GM23248 (cell line): ENCODE data around the gene RPL26. TPM values are rescaled to one million over a fixed set of nuclear protein-coding genes. Genes with fewer than 3 reads are reported as not detected.

Source experiments
- DNase-seq: peaks from one replicate; pipeline ENCODE4 v3.0.0-alpha.2; 2015
- H2AFZ ChIP-seq: fragments of 200-600 bp; sonication (generic); 2 replicates; pipeline ENCODE4 v1.6.1; 2016; ENCODE audit warnings: antibody characterized with exemption
- H3F3A ChIP-seq: fragments of 200-600 bp; sonication (generic); 2 replicates; pipeline ENCODE4 v1.6.1; 2016; ENCODE audit warnings: mild to moderate bottlenecking, antibody characterized with exemption, mixed run types; ENCODE audit not compliant: insufficient read depth
- H3K27ac ChIP-seq: fragments of 200-600 bp; sonication (generic); 2 replicates; pipeline ENCODE4 v1.5.1; 2016; ENCODE audit warnings: mild to moderate bottlenecking
- H3K27me3 ChIP-seq: fragments of 200-600 bp; sonication (generic); replicated peaks from 2 replicates; pipeline ENCODE4 v1.6.1; 2016; ENCODE audit warnings: mild to moderate bottlenecking; ENCODE audit not compliant: insufficient read depth
- H3K36me3 ChIP-seq: fragments of 200-600 bp; sonication (generic); 2 replicates; pipeline ENCODE4 v1.6.1; 2016; ENCODE audit warnings: low read depth, mild to moderate bottlenecking
- H3K4me1 ChIP-seq: fragments of 200-600 bp; sonication (generic); 2 replicates; pipeline ENCODE4 v1.6.1; 2016; ENCODE audit warnings: mild to moderate bottlenecking; ENCODE audit not compliant: insufficient read depth
- H3K4me2 ChIP-seq: fragments of 200-600 bp; sonication (generic); one replicate; pipeline ENCODE4 v1.6.1; 2016; ENCODE audit warnings: mild to moderate bottlenecking; ENCODE audit not compliant: unreplicated experiment
- H3K4me3 ChIP-seq: fragments of 200-600 bp; sonication (generic); 2 replicates; pipeline ENCODE4 v1.5.1; 2016; ENCODE audit warnings: mild to moderate bottlenecking
- H3K79me2 ChIP-seq: fragments of 200-600 bp; sonication (generic); 2 replicates; pipeline ENCODE4 v1.6.1; 2016; ENCODE audit warnings: mild to moderate bottlenecking; ENCODE audit not compliant: insufficient read depth
- H3K9ac ChIP-seq: fragments of 200-600 bp; sonication (generic); 2 replicates; pipeline ENCODE4 v1.6.1; 2016; ENCODE audit warnings: mild to moderate bottlenecking
- H3K9me2 ChIP-seq: fragments of 200-600 bp; sonication (generic); 2 replicates; pipeline ENCODE4 v1.6.1; 2016; ENCODE audit warnings: mixed run types, mild to moderate bottlenecking, moderate library complexity; ENCODE audit not compliant: insufficient read depth
- H3K9me3 ChIP-seq: fragments of 200-600 bp; sonication (generic); one replicate; pipeline ENCODE4 v1.6.1; 2017; ENCODE audit warnings: low read depth
- H4K20me1 ChIP-seq: fragments of 200-600 bp; sonication (generic); 2 replicates; pipeline ENCODE4 v1.6.0; 2016; ENCODE audit not compliant: insufficient read depth
- EZH2 ChIP-seq: fragments of 200-600 bp; sonication (generic); IDR thresholded peaks from 2 replicates; pipeline ENCODE4 v1.6.1; 2018; ENCODE audit warnings: antibody characterized with exemption, mild to moderate bottlenecking; ENCODE audit not compliant: insufficient read depth, poor library complexity, severe bottlenecking
- EZH2phosphoT487 ChIP-seq: fragments of 200-600 bp; sonication (generic); IDR thresholded peaks from 2 replicates; pipeline ENCODE4 v1.6.1; 2018; ENCODE audit warnings: antibody characterized with exemption, moderate library complexity, mild to moderate bottlenecking, low read depth; ENCODE audit not compliant: insufficient read depth
- WGBS, 2 experiments: methylation state at CpG; one replicate each; pipeline ENCODE4 v1.1.6; 2015 to 2017; ENCODE audit warnings: low lambda C conversion rate in 2 of 2, low coverage in 1 of 2; ENCODE audit errors: missing lambda C conversion rate in 2 of 2; 5-methylcytosine and 5-hydroxymethylcytosine counted together
- in situ Hi-C: fragments of 300-500 bp; cut with MboI; formaldehyde crosslinking; loops from 2 replicates; pipeline ENCODE4 v1.15.0; 2020
- polyA plus RNA-seq: library from polyadenylated mRNA; unstranded; fragments of >200 nt; fragmentation: Nextera tagmentation; extraction: Ambion mirVana; gene quantifications from 2 replicates; pipeline ENCODE4 v1.2.1, GENCODE V29; 2016
- total RNA-seq: library from RNA; depleted of rRNA; stranded (reverse); fragments of >200 nt; shearing (Covaris generic); gene quantifications from 2 replicates; pipeline ENCODE4 v1.2.3, GENCODE V29; 2014

RPL26 gene
- total and polyA plus RNA-seq, 2 experiments from 2014 or later, result 522 to 2,122 TPM

GRCh38 chr17:8366231-8366630, 16.8 kb downstream of the RPL26 start:
- Histone ChIP-seq H3K4me2 (no peak overlapping the region), H3K27ac (peak overlapping the region; percentile 56), H3K4me1 (peaks cover 37% of the 10 kb centered on the region), H3K79me2 (no peaks in the 10 kb centered on the region), H3K9me3 (no peaks in the 10 kb centered on the region), H3K9me2 (no peaks in the 10 kb centered on the region), H3F3A (peaks cover 34% of the 10 kb centered on the region), H3K36me3 (peaks cover 12% of the 10 kb centered on the region; the same call in 1 of the 2 replicates), H2AFZ (no peak overlapping the region), H3K4me3 (no peak overlapping the region), H4K20me1 (no peaks in the 10 kb centered on the region), H3K9ac (no peak overlapping the region), H3K27me3 (no peaks in the 10 kb centered on the region)
- 17% methylated on average over 2 of the region's 2 CpGs for WGBS, 2 experiments
- DNase-seq, result peak; percentile 81
- in situ Hi-C loops, result no loop called here
- TF ChIP-seq EZH2 (no peak), EZH2phosphoT487 (no peak)

- DNase-seq, result peak; percentile 65
- Histone ChIP-seq H3K4me1 (peaks cover 48% of the 10 kb centered on the region), H3K4me2 (no peak overlapping the region), H3K79me2 (no peaks in the 10 kb centered on the region), H3K27ac (peak overlapping the region; percentile 56; the same call in 1 of the 2 replicates), H3K36me3 (peaks cover 9% of the 10 kb centered on the region; the same call in 1 of the 2 replicates), H3F3A (peaks cover 44% of the 10 kb centered on the region), H3K9me3 (no peaks in the 10 kb centered on the region), H3K27me3 (no peaks in the 10 kb centered on the region), H2AFZ (no peak overlapping the region), H3K9ac (no peak overlapping the region), H3K9me2 (no peaks in the 10 kb centered on the region), H3K4me3 (no peak overlapping the region), H4K20me1 (no peaks in the 10 kb centered on the region)
- TF ChIP-seq EZH2, result no peak
- no peak for TF ChIP-seq EZH2phosphoT487
- WGBS, 2 experiments, result 44 to 68% methylated on average over 1 of the region's 1 CpG
- in situ Hi-C loops, result no loop called here
These were observed 17.9 kb downstream of the RPL26 start for GRCh38 chr17:8365143-8365542.

GRCh38 chr17:8362651-8363332, 20.2 kb downstream of the RPL26 start:
- DNase-seq, result peak; percentile 81
- Histone ChIP-seq H3K9me3 (no peaks in the 10 kb centered on the region), H3F3A (peaks cover 49% of the 10 kb centered on the region), H3K4me3 (no peak overlapping the region), H3K4me1 (peaks cover 56% of the 10 kb centered on the region), H3K27ac (peak overlapping the region; percentile 58), H4K20me1 (no peaks in the 10 kb centered on the region), H3K9ac (no peak overlapping the region), H3K36me3 (no peaks in the 10 kb centered on the region), H3K27me3 (no peaks in the 10 kb centered on the region), H3K79me2 (no peaks in the 10 kb centered on the region), H3K4me2 (no peak overlapping the region), H2AFZ (no peak overlapping the region), H3K9me2 (no peaks in the 10 kb centered on the region)
- in situ Hi-C loops, result no loop called here
- TF ChIP-seq EZH2 (no peak), EZH2phosphoT487 (no peak)
- WGBS, 2 experiments, result 49 to 52% methylated on average over 4 of the region's 4 CpGs

GRCh38 chr17:8360751-8361150, 22.2 kb downstream of the RPL26 start:
- H3K36me3 ChIP-seq, result no peaks in the 10 kb centered on the region
- no peaks in the 10 kb centered on the region for H3K9me3 ChIP-seq
- no peak for TF ChIP-seq EZH2phosphoT487
- TF ChIP-seq EZH2, result no peak
- H3K9me2 ChIP-seq, result no peaks in the 10 kb centered on the region
- WGBS, 2 experiments, result 56 to 59% methylated on average over 3 of the region's 3 CpGs
- no peak for DNase-seq
- no peak overlapping the region for H2AFZ ChIP-seq
- H3K4me2 ChIP-seq, result no peak overlapping the region
- H3K9ac ChIP-seq, result 0 out of 2 replicates have a peak overlapping the region, but pooled peaks have one; percentile 9
- H4K20me1 ChIP-seq, result no peaks in the 10 kb centered on the region
- H3K4me3 ChIP-seq, result no peak overlapping the region
- in situ Hi-C loops, result no loop called here
- H3K27me3 ChIP-seq, result no peaks in the 10 kb centered on the region
- H3F3A ChIP-seq, result peaks cover 36% of the 10 kb centered on the region
- no peak overlapping the region for H3K27ac ChIP-seq
- peaks cover 45% of the 10 kb centered on the region for H3K4me1 ChIP-seq
- H3K79me2 ChIP-seq, result no peaks in the 10 kb centered on the region
